ENCODE results near the gene MERTK.

DNA sequence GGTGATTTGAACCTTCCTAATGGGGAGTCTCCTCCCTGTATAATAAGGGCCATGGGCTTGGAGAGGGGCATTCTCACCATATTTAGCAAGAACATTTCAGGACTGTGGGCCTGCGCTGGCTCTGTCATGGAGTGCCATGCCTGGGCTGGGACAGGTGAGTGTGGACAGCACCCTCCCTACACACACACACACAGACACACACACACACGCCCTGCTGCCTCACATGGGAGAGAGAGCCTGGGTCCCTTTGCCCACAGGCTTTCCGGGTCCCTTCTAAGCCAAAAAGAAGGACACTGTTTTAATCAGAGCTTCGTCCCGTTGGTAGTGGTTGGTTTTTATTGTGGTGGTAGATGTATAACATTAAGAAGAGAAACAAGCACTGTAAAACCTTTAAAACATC is 125.3 kb downstream of the MERTK start:
- TF ChIP-seq, protein P1, sequence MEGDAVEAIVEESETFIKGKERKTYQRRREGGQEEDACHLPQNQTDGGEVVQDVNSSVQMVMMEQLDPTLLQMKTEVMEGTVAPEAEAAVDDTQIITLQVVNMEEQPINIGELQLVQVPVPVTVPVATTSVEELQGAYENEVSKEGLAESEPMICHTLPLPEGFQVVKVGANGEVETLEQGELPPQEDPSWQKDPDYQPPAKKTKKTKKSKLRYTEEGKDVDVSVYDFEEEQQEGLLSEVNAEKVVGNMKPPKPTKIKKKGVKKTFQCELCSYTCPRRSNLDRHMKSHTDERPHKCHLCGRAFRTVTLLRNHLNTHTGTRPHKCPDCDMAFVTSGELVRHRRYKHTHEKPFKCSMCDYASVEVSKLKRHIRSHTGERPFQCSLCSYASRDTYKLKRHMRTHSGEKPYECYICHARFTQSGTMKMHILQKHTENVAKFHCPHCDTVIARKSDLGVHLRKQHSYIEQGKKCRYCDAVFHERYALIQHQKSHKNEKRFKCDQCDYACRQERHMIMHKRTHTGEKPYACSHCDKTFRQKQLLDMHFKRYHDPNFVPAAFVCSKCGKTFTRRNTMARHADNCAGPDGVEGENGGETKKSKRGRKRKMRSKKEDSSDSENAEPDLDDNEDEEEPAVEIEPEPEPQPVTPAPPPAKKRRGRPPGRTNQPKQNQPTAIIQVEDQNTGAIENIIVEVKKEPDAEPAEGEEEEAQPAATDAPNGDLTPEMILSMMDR (conservative IDR thresholded peaks at IDR 0.05), result no peak
- TF ChIP-seq ZFX (IDR thresholded peaks at IDR 0.05), result no peak

Measured in C4-2B (cell line).